ENCODE data around the gene GLYR1. TPM values are rescaled to one million over a fixed set of nuclear protein-coding genes. Genes with fewer than 3 reads are reported as not detected.

Gene GLYR1
- polyA plus RNA-seq, 1 donor from 2014 or later = 78.6 TPM

DNA sequence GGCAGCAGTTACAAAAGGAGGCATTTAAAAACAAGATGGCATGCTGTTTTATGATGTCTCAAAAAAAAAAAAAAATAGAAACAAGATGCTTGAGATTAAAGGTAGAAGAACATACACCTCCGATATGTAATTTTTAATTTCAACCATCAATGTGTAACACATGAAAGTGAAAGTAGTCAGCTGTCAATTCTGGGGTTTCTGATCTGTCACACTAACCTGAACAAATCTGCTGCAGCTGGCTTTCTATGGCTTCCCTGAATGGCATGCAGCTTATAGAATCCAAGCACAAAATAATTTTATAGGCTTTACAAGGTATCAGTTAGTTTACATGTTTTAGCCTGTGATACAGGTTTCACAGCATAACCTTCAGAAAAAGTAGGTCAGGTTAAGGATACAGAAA lies 13.5 kb downstream of the GLYR1 start:
- Histone ChIP-seq H3K4me2 (ENCODE audit: low read length) (no peak overlapping the region), H3F3A (ENCODE audit: insufficient read depth, low read length, poor library complexity, severe bottlenecking) (no peaks in the 10 kb centered on the region), H4K20me1 (ENCODE audit: insufficient read depth) (no peaks in the 10 kb centered on the region), H3K4me3 (ENCODE audit: low read length) (no peak overlapping the region), H3K27ac (ENCODE audit: low read length) (no peak overlapping the region), H3K36me3 (ENCODE audit: insufficient read depth, low read length) (no peaks in the 10 kb centered on the region), H3K9me2 (ENCODE audit: insufficient read depth, low read length) (no peaks in the 10 kb centered on the region), H2AFZ (ENCODE audit: low read depth, low read length) (no peak overlapping the region), H3K9me3 (ENCODE audit: low read length) (no peaks in the 10 kb centered on the region), H3K27me3 (ENCODE audit: insufficient read depth, low read depth, low read length) (no peaks in the 10 kb centered on the region), H3K9ac (ENCODE audit: low read length) (no peak overlapping the region), H3K79me2 (replicated peaks; ENCODE audit: insufficient read depth, low read length) (no peaks in the 10 kb centered on the region)
- TF ChIP-seq POLR2AphosphoS5 (IDR thresholded peaks at IDR 0.05) (no peak), RAD21 (conservative IDR thresholded peaks at IDR 0.05) (no peak), TAF1 (IDR thresholded peaks at IDR 0.05; ENCODE audit: low read depth) (no peak), EZH2 (IDR thresholded peaks at IDR 0.05; ENCODE audit: borderline replicate concordance, insufficient read depth, low read length, poor library complexity, severe bottlenecking) (no peak), SMC3 (conservative IDR thresholded peaks at IDR 0.05; ENCODE audit: poor library complexity) (no peak), MXI1 (conservative IDR thresholded peaks at IDR 0.05; ENCODE audit: poor library complexity, severe bottlenecking) (no peak), EP300 (conservative IDR thresholded peaks at IDR 0.05; ENCODE audit: poor library complexity, severe bottlenecking) (no peak)
- TF ChIP-seq, protein P1, sequence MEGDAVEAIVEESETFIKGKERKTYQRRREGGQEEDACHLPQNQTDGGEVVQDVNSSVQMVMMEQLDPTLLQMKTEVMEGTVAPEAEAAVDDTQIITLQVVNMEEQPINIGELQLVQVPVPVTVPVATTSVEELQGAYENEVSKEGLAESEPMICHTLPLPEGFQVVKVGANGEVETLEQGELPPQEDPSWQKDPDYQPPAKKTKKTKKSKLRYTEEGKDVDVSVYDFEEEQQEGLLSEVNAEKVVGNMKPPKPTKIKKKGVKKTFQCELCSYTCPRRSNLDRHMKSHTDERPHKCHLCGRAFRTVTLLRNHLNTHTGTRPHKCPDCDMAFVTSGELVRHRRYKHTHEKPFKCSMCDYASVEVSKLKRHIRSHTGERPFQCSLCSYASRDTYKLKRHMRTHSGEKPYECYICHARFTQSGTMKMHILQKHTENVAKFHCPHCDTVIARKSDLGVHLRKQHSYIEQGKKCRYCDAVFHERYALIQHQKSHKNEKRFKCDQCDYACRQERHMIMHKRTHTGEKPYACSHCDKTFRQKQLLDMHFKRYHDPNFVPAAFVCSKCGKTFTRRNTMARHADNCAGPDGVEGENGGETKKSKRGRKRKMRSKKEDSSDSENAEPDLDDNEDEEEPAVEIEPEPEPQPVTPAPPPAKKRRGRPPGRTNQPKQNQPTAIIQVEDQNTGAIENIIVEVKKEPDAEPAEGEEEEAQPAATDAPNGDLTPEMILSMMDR (IDR thresholded peaks at IDR 0.05; ENCODE audit: poor library complexity, severe bottlenecking) = no peak
- TF ChIP-seq, protein P2, sequence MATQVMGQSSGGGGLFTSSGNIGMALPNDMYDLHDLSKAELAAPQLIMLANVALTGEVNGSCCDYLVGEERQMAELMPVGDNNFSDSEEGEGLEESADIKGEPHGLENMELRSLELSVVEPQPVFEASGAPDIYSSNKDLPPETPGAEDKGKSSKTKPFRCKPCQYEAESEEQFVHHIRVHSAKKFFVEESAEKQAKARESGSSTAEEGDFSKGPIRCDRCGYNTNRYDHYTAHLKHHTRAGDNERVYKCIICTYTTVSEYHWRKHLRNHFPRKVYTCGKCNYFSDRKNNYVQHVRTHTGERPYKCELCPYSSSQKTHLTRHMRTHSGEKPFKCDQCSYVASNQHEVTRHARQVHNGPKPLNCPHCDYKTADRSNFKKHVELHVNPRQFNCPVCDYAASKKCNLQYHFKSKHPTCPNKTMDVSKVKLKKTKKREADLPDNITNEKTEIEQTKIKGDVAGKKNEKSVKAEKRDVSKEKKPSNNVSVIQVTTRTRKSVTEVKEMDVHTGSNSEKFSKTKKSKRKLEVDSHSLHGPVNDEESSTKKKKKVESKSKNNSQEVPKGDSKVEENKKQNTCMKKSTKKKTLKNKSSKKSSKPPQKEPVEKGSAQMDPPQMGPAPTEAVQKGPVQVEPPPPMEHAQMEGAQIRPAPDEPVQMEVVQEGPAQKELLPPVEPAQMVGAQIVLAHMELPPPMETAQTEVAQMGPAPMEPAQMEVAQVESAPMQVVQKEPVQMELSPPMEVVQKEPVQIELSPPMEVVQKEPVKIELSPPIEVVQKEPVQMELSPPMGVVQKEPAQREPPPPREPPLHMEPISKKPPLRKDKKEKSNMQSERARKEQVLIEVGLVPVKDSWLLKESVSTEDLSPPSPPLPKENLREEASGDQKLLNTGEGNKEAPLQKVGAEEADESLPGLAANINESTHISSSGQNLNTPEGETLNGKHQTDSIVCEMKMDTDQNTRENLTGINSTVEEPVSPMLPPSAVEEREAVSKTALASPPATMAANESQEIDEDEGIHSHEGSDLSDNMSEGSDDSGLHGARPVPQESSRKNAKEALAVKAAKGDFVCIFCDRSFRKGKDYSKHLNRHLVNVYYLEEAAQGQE (IDR thresholded peaks at IDR 0.05; ENCODE audit: borderline replicate concordance) = no peak

DNA sequence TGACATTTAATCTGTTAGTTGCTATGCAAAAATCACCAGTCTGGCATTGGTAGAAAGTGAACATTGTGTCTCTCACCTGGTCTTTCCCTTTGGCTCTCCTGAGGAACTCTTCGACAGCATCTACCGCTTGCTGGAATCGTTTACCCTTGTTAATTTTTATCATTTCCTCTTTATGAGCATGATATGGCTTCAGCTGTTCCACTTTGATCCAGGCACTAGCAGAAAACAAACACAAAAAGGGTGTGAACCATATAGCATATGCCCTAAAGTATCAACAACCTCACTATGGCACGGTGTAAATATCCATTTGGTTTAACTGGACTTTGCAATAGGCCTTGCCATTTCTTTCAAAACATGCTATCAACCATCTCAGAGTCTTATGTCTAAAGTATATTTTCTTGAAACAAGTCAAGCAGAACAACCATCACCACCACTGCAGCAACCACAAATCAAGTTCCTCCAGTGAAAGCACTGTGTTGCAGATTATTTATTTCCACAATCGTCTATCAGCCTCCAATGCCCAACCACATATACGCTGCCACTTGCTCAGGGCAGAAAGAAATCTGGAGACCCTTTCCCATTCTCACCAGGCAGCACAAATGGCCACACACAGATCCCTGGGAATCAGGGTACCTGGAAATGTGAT lies 14.3 kb downstream of the GLYR1 start:
- no peaks in the 10 kb centered on the region for H3K9me3 ChIP-seq (ENCODE audit: low read length)
- H2AFZ ChIP-seq (ENCODE audit: low read depth, low read length) = no peak overlapping the region
- TF ChIP-seq POLR2AphosphoS5 (IDR thresholded peaks at IDR 0.05) (no peak), MXI1 (conservative IDR thresholded peaks at IDR 0.05; ENCODE audit: poor library complexity, severe bottlenecking) (no peak), SMC3 (conservative IDR thresholded peaks at IDR 0.05; ENCODE audit: poor library complexity) (no peak), EP300 (conservative IDR thresholded peaks at IDR 0.05; ENCODE audit: poor library complexity, severe bottlenecking) (no peak), RAD21 (conservative IDR thresholded peaks at IDR 0.05) (no peak), TAF1 (IDR thresholded peaks at IDR 0.05; ENCODE audit: low read depth) (no peak), EZH2 (IDR thresholded peaks at IDR 0.05; ENCODE audit: borderline replicate concordance, insufficient read depth, low read length, poor library complexity, severe bottlenecking) (no peak)
- TF ChIP-seq, protein P1 (IDR thresholded peaks at IDR 0.05; ENCODE audit: poor library complexity, severe bottlenecking) = no peak
- TF ChIP-seq, protein P2 (IDR thresholded peaks at IDR 0.05; ENCODE audit: borderline replicate concordance) = no peak
- no peak overlapping the region for H3K4me2 ChIP-seq (ENCODE audit: low read length)
- H3K27me3 ChIP-seq (ENCODE audit: insufficient read depth, low read depth, low read length) = no peaks in the 10 kb centered on the region
- no peaks in the 10 kb centered on the region for H3K9me2 ChIP-seq (ENCODE audit: insufficient read depth, low read length)
- H3K9ac ChIP-seq (ENCODE audit: low read length) = no peak overlapping the region
- H3K36me3 ChIP-seq (ENCODE audit: insufficient read depth, low read length) = no peaks in the 10 kb centered on the region
- H3K79me2 ChIP-seq (replicated peaks; ENCODE audit: insufficient read depth, low read length) = no peaks in the 10 kb centered on the region
- no peak overlapping the region for H3K27ac ChIP-seq (ENCODE audit: low read length)
- no peaks in the 10 kb centered on the region for H4K20me1 ChIP-seq (ENCODE audit: insufficient read depth)
- H3K4me3 ChIP-seq (ENCODE audit: low read length) = no peak overlapping the region
- H3F3A ChIP-seq (ENCODE audit: insufficient read depth, low read length, poor library complexity, severe bottlenecking) = no peaks in the 10 kb centered on the region

Data from neural cell (in vitro differentiated cells).